Measurements from ENCODE around the gene PRKCI.

The PRKCI gene

DNA sequence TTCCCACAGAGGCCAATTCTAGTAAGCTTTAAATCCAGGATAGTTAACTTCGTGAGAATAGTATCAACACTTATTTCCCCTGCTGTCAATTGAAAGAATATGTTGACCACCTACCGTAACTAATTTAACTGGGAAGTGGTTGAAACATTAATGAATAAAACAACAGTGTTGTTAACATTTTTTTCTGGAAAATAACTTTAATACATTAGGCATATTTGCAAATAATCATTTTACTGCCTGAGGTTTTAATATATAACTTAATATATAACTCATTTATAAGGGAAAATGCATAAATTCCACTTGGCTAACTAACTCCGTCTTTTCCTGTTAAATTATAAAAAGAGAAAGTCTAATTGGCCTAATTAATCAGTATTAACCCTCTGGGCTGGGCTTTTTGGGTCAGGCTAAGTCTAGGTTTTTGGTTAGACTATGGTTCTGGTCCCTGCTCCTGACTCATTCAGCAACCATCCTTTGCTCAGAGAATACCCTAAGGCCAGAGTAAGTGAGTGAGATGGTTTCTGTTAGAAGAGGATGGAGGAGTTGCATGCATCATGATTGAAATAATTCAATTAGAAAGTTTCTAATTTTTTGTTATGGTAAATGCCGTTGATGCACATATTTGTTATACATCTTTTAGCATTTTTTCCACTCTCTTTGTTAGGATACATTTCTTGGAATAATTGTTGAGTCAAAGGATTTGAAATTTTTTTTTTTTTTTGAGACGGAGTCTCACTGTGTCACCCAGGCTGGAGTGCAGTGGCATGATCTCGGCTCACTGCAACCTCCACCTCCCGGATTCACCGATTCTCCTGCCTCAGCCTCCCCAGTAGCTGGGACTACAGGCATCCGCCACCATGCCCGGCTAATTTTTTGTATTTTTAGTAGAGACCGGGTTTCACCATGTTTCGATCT, 124.5 kb downstream of the PRKCI start:
- peak; percentile 45 for DNase-seq

DNA sequence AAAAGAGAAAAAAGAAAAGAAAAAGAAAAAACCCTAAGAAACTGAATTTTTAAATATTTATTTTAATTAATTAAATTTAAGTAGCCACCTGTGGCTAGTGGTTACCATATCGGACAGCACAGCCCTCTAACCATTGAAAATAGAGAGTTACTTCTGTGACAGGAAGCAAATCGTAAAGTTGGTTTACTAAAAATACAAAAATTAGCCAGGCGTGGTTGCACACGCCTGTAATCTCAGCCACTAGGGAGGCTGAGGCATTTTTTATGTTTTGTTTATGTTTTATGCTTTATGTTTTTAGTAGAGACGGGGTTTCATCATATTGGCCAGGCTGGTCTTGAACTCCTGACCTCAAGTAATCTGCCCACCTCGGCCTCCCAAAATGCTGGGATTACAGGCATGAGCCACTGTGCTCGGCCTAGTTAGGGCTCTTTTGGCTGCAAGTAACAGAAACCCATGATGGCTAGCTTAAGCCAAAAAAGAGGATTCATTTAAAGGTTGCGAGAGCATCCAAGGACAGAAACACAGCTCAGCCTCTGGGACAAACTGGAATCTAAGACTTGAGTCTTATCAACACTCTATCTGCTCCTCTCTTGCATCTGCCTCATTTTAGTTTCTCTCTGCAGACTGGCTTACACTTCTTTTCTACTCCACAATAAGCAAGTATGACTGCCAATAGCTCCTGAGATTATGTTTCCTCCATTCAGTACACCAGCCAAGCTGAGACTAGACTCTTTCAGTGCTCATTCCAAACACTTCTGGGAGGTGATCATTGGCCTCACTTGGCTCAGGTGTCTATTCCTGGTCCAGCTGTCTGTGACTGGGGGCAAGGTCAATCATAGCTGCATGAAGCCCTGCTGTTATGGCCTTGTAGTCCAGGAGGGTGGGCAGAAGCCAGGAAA, 128.5 kb downstream of the PRKCI start:
- no peak for DNase-seq

DNA sequence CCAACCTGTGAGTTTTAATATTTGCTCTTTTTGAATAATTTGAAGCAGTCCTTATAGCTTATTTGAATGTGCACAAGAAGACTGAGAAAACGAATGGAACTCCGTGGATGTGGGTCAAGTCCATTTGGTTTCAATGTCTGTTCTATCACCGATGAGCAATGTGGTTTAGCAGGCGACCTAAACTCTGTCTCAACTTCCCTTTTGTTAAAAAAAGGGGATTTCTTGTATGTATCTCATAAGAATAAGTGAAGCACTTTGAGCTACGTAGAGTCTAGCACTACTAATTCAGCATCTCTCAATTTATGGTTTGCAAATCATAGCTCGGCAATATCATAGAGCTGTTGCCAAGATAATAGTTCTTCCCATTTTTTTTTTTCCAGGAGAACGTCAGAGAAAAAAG, 130.7 kb downstream of the PRKCI start:
- DNase-seq, result no peak

DNA sequence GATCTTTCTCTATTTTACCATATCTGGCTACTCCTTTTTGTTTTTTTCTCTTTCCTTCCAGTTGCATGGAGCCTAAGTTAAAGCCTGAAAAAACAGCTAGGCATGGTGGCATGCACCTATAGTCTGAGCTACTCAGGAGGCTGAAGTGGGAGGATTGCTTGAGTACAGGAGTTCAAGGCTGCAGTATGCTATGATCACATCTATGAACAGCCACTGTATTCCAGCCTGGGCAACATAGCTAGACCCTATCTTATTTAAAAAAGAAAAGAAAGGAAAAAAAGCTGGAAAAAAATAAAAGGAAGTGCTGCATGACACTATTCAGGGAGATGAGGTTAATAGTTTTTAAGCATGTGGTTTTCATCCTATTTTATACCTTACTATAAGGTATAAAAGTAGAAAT, 131.3 kb downstream of the PRKCI start:
- DNase-seq, result no peak

DNA sequence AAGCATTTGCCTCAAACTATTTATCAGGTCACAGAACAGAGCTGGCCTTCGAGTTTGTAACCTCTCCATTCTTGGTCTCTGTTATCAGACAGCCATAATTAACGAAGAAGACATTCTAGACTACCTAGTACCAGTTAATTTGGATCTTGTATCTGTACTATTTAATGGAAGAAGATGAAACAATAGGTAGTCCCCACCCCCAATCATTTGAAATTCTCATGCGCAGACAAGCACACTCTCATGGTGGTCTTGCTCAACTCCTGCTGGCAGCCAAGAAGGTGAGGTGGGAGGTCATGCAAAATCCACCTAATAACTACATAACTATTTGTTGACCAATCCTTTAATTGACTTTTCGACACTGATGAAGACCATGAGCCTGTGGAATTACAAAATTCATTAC, 132.5 kb downstream of the PRKCI start:
- no peak for DNase-seq

All from fibroblast of skin of scalp (primary cell).